ENCODE results near the gene ARID1B.

GRCh38 chr6:157061770-157062594 lies 284.8 kb downstream of the ARID1B start:
- no peak for TF ChIP-seq EZH2phosphoT487 (IDR thresholded peaks at IDR 0.05; ENCODE audit: borderline replicate concordance, low read length)
- no peak for TF ChIP-seq CTCF (conservative IDR thresholded peaks at IDR 0.05; ENCODE audit: low read depth, low read length)
- no peak for TF ChIP-seq EZH2 (IDR thresholded peaks at IDR 0.05; ENCODE audit: low read length, unreplicated experiment)
